ENCODE data around the gene SNRNP48.

Gene SNRNP48

GRCh38 chr6:7637533-7637932, 47.5 kb downstream of the SNRNP48 start:
- Histone ChIP-seq H3K4me1 (no peaks in the 10 kb centered on the region), H3K27me3 (peaks cover 5% of the 10 kb centered on the region), H3K9me3 (no peaks in the 10 kb centered on the region), H3K36me3 (no peaks in the 10 kb centered on the region), H3K4me3 (ENCODE audit: low read depth, low read length) (no peak overlapping the region)
- no peak for TF ChIP-seq CTCF (IDR thresholded peaks at IDR 0.05; ENCODE audit: low read depth, low read length)
- no peak for DNase-seq

GRCh38 chr6:7639427-7639826, 49.4 kb downstream of the SNRNP48 start:
- Histone ChIP-seq H3K4me1 (no peaks in the 10 kb centered on the region), H3K27me3 (peaks cover 5% of the 10 kb centered on the region)
- TF ChIP-seq CTCF (IDR thresholded peaks at IDR 0.05; ENCODE audit: low read depth, low read length) = no peak

GRCh38 chr6:7640016-7640415, 50.0 kb downstream of the SNRNP48 start:
- Histone ChIP-seq H3K4me1 (no peaks in the 10 kb centered on the region), H3K4me3 (ENCODE audit: low read depth, low read length) (no peak overlapping the region), H3K36me3 (no peaks in the 10 kb centered on the region), H3K27me3 (peaks cover 5% of the 10 kb centered on the region), H3K9me3 (no peaks in the 10 kb centered on the region)
- no peak for DNase-seq
- no peak for TF ChIP-seq CTCF (IDR thresholded peaks at IDR 0.05; ENCODE audit: low read depth, low read length)

More at GRCh38 chr6:7639427-7639826, 49.4 kb downstream of the SNRNP48 start:
- no peaks in the 10 kb centered on the region for H3K36me3 ChIP-seq
- no peak overlapping the region for H3K4me3 ChIP-seq (ENCODE audit: low read depth, low read length)
- DNase-seq = no peak
- no peaks in the 10 kb centered on the region for H3K9me3 ChIP-seq

- Histone ChIP-seq H3K9me3 (no peaks in the 10 kb centered on the region), H3K36me3 (no peaks in the 10 kb centered on the region), H3K27me3 (peaks cover 5% of the 10 kb centered on the region; the same call in 1 of the 2 replicates), H3K4me3 (ENCODE audit: low read depth, low read length) (no peak overlapping the region), H3K4me1 (no peaks in the 10 kb centered on the region)
- no peak for DNase-seq
- no peak for TF ChIP-seq CTCF (IDR thresholded peaks at IDR 0.05; ENCODE audit: low read depth, low read length)
Observed at GRCh38 chr6:7640607-7641577, 50.9 kb downstream of the SNRNP48 start.

- H3K36me3 ChIP-seq = no peaks in the 10 kb centered on the region
- no peaks in the 10 kb centered on the region for H3K4me1 ChIP-seq
- H3K4me3 ChIP-seq (ENCODE audit: low read depth, low read length) = no peak overlapping the region
- H3K27me3 ChIP-seq = 0 out of 2 replicates have a peak, but pooled peaks cover under 1% of the 10 kb centered on the region
- TF ChIP-seq CTCF (IDR thresholded peaks at IDR 0.05; ENCODE audit: low read depth, low read length) = no peak
- H3K9me3 ChIP-seq = no peaks in the 10 kb centered on the region
- no peak for DNase-seq
Observed at GRCh38 chr6:7642791-7643190, 52.8 kb downstream of the SNRNP48 start.

GRCh38 chr6:7644417-7644816, 54.4 kb downstream of the SNRNP48 start:
- H3K4me1 ChIP-seq = no peaks in the 10 kb centered on the region
- H3K9me3 ChIP-seq = no peaks in the 10 kb centered on the region
- H3K36me3 ChIP-seq = no peaks in the 10 kb centered on the region

More at GRCh38 chr6:7644417-7644816, 54.4 kb downstream of the SNRNP48 start:
- TF ChIP-seq CTCF (IDR thresholded peaks at IDR 0.05; ENCODE audit: low read depth, low read length) = no peak
- H3K4me3 ChIP-seq (ENCODE audit: low read depth, low read length) = no peak overlapping the region
- peaks cover under 1% of the 10 kb centered on the region for H3K27me3 ChIP-seq
- no peak for DNase-seq

Data from BE2C (cell line).